BLaER1 (cell line): ENCODE results near the gene CCN6.
"Not testable (repeated sequence)": the region's sequence is repeated elsewhere in the genome, so short reads cannot be mapped to it uniquely, and the experiment has no call there.

Source experiments
- H3K27ac ChIP-seq: shearing (Covaris generic); formaldehyde crosslinking; 2 replicates; pipeline ENCODE4 v1.8.1; 2022
- H3K27me3 ChIP-seq: shearing (Covaris generic); formaldehyde crosslinking; 2 replicates; pipeline ENCODE4 v1.8.1; 2022
- H3K36me3 ChIP-seq: shearing (Covaris generic); formaldehyde crosslinking; 2 replicates; pipeline ENCODE4 v1.8.1; 2022
- H3K4me1 ChIP-seq: shearing (Covaris generic); formaldehyde crosslinking; 2 replicates; pipeline ENCODE4 v1.8.1; 2022
- H3K4me2 ChIP-seq: shearing (Covaris generic); formaldehyde crosslinking; 2 replicates; pipeline ENCODE4 v1.8.1; 2022
- H3K4me3 ChIP-seq: shearing (Covaris generic); formaldehyde crosslinking; 2 replicates; pipeline ENCODE4 v1.8.1; 2022
- H3K9ac ChIP-seq: shearing (Covaris generic); formaldehyde crosslinking; 2 replicates; pipeline ENCODE4 v1.8.1; 2022
- H3K9me3 ChIP-seq: shearing (Covaris generic); formaldehyde crosslinking; 2 replicates; pipeline ENCODE4 v1.8.1; 2022
- H4K20me1 ChIP-seq: shearing (Covaris generic); formaldehyde crosslinking; 2 replicates; pipeline ENCODE4 v1.8.1; 2022
- Cebpa-rat ChIP-seq: shearing (Covaris generic); IDR thresholded peaks from 2 replicates; pipeline ENCODE4 v1.8.1; 2022

The CCN6 gene

DNA sequence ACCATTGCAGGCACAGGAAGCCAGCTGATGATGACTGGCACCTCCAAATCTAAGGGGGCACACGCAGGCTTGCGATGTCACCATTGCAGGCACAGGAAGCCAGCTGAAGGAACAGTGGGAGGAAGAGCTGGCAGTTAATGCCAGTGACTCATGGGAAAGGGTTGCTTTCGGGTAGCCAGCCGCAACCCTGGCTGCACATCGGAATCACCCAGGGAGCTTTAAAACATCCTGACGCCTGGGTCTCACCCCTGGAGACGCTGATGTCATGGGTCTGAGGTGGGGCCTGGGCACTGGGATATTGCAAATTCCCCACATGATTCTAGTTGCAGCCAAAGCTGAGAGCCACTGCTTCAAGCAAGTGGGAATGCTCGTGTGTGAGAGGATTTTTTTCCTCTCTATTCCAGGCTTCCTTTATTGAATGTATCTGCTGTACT lies 16.1 kb upstream of the CCN6 start:
- H3K4me1 ChIP-seq: no peaks in the 10 kb centered on the region; the same call in 1 of the 2 replicates
- no peak overlapping the region for H3K4me2 ChIP-seq
- no peak overlapping the region for H3K27ac ChIP-seq
- TF ChIP-seq Cebpa-rat: no peak
- no peaks in the 10 kb centered on the region for H3K9me3 ChIP-seq
- H3K9ac ChIP-seq: no peak overlapping the region
- no peaks in the 10 kb centered on the region for H4K20me1 ChIP-seq
- no peaks in the 10 kb centered on the region for H3K27me3 ChIP-seq
- H3K36me3 ChIP-seq: no peaks in the 10 kb centered on the region
- no peak overlapping the region for H3K4me3 ChIP-seq

DNA sequence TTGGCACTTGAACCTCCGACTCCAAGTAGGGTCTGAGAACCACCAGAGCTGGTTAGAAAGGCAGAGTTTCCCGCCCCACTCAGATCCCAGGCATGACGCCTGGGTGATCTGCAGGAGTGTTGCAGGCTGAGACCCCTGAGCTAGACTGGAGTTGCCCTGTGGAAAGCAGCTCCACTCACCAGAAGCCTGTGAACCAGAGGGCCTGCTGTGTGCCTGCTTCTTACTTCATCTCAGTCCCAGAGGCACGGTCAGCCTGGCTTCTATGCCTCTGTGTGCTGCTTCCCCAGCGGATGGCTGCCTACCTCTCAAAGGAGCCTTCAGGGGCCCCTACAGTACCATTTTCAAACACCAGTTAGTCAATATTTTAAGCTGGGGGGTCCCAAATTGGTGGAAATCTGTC lies 15.6 kb upstream of the CCN6 start:
- Histone ChIP-seq H3K36me3 (no peaks in the 10 kb centered on the region), H3K27ac (no peak overlapping the region), H3K4me1 (no peaks in the 10 kb centered on the region; the same call in 1 of the 2 replicates), H4K20me1 (no peaks in the 10 kb centered on the region), H3K4me2 (no peak overlapping the region), H3K9me3 (no peaks in the 10 kb centered on the region), H3K4me3 (no peak overlapping the region), H3K27me3 (no peaks in the 10 kb centered on the region), H3K9ac (no peak overlapping the region)
- TF ChIP-seq Cebpa-rat: no peak

DNA sequence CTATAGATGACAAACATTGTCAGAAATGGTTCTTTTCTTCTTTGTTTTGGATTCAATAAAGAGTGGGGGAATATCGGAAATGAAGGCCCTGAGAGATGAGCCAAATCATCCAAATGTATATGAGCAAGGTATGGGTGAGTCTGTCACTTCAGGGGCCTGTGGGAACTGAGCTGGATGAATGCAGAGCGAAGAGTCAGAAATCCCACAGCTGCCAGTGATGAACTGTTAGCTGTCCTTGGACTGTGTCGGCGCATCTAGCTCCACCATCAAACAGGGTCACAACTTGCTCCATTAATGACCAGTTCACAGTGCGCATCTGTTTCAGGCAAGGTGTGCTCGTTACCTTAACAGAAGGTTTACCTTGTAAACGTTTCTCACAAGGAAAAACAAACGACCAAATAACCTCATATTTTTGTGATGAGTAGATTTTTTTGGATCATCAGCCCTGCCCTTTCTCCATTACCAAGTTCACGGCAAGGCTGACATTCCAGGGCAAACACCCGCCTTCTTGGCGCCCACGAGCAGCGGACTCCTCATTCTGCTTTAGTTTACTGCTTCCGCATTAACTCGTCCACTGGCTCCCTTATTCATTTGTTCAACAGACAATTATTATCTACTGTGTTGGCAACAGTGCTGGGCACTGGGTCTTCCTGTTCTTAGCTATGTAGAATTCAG lies 15.0 kb upstream of the CCN6 start:
- H3K4me1 ChIP-seq: no peaks in the 10 kb centered on the region; the same call in 1 of the 2 replicates
- H3K4me2 ChIP-seq: no peak overlapping the region
- H3K36me3 ChIP-seq: no peaks in the 10 kb centered on the region
- no peak for TF ChIP-seq Cebpa-rat
- H3K9me3 ChIP-seq: no peaks in the 10 kb centered on the region
- H3K27me3 ChIP-seq: no peaks in the 10 kb centered on the region
- no peak overlapping the region for H3K9ac ChIP-seq
- no peak overlapping the region for H3K4me3 ChIP-seq
- no peak overlapping the region for H3K27ac ChIP-seq
- H4K20me1 ChIP-seq: no peaks in the 10 kb centered on the region

DNA sequence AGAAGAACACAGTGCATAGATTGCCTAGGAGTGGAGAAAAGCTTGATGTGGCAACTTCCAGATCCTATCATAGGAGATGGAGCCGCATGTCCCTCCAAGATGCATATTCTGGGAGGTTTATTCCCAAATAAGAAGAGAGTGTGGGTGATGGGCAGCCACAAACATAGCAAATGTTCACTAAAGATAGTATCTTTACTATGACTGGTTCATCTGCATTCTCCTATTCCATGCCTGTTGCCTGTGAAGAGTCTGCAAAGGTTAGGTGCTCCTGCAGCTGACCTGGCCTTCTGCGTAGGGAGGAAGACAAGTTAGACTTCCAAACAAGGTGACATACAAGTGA lies 14.5 kb upstream of the CCN6 start:
- Histone ChIP-seq H3K27ac (no peak overlapping the region), H3K36me3 (no peaks in the 10 kb centered on the region), H3K9me3 (no peaks in the 10 kb centered on the region), H3K27me3 (no peaks in the 10 kb centered on the region), H4K20me1 (no peaks in the 10 kb centered on the region), H3K9ac (no peak overlapping the region), H3K4me1 (no peaks in the 10 kb centered on the region; the same call in 1 of the 2 replicates), H3K4me2 (no peak overlapping the region), H3K4me3 (no peak overlapping the region)
- TF ChIP-seq Cebpa-rat: no peak

DNA sequence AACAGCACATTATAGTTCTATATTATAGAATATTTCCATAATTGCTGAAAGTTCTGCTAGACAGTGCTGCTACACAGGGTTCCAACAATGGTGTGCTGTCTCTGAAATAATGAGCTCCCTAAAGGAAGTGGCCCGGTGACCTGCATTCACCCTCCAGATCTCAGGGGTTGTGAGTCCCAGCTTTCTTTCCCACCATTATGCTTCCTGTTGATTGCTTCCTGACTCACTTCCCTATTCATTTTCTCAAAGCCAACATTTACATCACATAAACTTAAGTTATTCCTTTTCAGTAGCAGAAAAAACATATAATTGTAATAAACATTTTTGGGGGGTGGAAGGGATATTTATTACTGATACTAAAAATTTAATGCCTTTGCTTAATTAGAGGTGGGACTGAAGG lies 12.9 kb upstream of the CCN6 start:
- H3K9me3 ChIP-seq: no peaks in the 10 kb centered on the region
- no peak overlapping the region for H3K4me2 ChIP-seq
- H3K27me3 ChIP-seq: no peaks in the 10 kb centered on the region
- H3K9ac ChIP-seq: no peak overlapping the region
- no peak overlapping the region for H3K27ac ChIP-seq
- no peak overlapping the region for H3K4me3 ChIP-seq
- no peak for TF ChIP-seq Cebpa-rat
- H3K36me3 ChIP-seq: no peaks in the 10 kb centered on the region
- H4K20me1 ChIP-seq: no peaks in the 10 kb centered on the region
- no peaks in the 10 kb centered on the region; the same call in 1 of the 2 replicates for H3K4me1 ChIP-seq

DNA sequence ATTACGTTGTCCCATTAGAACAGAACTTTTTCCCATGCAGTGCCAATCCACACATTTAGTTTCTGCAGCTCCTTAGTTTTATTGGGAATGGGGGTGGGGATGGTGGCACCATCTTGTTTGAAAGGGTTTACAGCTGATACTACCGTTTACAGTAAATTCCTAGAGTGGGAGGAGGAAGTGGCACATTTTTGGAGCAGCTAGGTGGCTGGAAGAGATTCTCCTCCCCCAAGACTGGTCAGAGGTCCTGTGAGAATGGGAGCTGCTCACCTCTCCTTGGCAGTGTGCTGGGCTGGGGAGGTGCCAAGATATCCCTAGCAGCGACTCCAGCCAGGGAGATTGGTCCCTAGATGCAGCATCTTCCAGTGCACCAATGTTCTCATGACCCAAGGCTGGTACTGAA lies 12.4 kb upstream of the CCN6 start:
- Histone ChIP-seq H3K27me3 (no peaks in the 10 kb centered on the region), H4K20me1 (no peaks in the 10 kb centered on the region), H3K9me3 (no peaks in the 10 kb centered on the region), H3K4me1 (no peaks in the 10 kb centered on the region; the same call in 1 of the 2 replicates), H3K4me2 (no peak overlapping the region), H3K9ac (no peak overlapping the region), H3K4me3 (no peak overlapping the region), H3K27ac (no peak overlapping the region), H3K36me3 (no peaks in the 10 kb centered on the region)
- no peak for TF ChIP-seq Cebpa-rat

DNA sequence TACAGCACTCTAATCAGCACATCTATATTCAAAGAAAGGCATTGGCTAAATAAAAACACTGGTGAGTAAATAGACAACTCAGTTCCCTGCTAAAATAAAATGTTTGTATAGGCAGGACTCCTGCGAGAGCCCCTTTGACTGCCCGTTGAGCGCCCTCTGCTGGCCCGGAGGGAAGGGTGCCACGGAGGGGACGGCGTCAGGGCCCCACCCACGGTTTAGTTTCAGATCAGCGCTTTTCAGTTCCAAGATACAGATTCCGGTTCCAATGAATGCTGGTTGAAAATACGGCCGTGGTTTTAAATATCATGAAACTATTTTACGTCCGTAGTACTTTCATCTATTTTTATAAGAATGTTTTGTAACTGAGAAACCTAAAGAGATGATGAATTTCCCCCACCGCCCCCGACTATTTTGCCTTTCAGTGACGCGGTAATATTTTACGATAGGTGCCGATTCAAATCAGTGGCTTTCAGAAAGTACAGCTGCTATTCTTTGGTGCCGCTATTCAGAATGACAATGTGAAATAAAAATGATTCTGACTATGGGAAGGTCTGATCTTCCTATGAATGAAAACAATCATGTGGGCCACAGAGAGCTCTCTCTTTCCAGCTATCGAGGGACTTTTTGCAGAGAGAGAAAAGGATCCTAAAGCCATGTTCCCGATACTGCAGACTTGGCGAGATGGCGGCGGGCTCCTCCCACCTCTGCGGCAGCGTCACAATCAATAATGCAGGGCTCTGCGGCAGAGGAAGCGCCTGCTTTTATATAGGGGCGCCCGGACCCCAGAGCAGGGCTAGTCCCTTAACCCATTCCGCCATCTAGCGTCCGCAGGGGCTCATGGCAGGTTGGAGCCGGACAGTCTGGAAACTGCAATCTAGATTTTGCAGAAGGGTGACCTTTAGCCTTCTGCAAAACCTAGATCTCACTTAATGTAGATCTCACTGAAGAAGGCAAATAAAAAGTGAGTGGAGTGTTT lies 10.6 kb upstream of the CCN6 start:
- no peaks in the 10 kb centered on the region; the same call in 1 of the 2 replicates for H3K4me1 ChIP-seq
- H4K20me1 ChIP-seq: no peaks in the 10 kb centered on the region
- H3K9me3 ChIP-seq: no peaks in the 10 kb centered on the region
- H3K27me3 ChIP-seq: no peaks in the 10 kb centered on the region
- H3K9ac ChIP-seq: peak overlapping the region; percentile 78
- peak overlapping the region; percentile 73 for H3K4me3 ChIP-seq
- H3K36me3 ChIP-seq: no peaks in the 10 kb centered on the region
- no peak for TF ChIP-seq Cebpa-rat
- peak overlapping the region; percentile 45; the same call in 1 of the 2 replicates for H3K27ac ChIP-seq
- H3K4me2 ChIP-seq: peak overlapping the region; percentile 80

DNA sequence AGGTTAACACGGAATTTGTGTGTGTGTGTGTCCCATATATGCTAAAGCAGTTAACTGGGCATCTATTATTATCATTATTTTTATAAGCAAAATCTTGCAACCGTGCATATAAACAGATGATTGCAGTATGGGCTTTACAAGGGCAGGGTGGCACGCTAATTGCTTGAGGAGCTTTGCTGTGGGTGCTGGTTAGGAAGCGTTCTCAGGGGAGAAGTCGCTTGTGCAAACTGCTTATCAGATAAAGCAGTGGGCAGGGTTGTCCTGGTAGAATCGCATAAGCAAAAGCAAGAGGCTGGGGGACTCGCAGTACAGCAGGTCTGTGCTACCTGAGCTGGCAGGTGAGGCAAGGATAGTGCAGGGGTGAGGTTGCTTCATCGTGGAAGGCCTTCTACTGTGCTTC lies 9.7 kb upstream of the CCN6 start:
- no peak overlapping the region for H3K27ac ChIP-seq
- H3K4me2 ChIP-seq: no peak overlapping the region
- no peak for TF ChIP-seq Cebpa-rat
- H3K4me1 ChIP-seq: no peaks in the 10 kb centered on the region; the same call in 1 of the 2 replicates
- no peaks in the 10 kb centered on the region for H4K20me1 ChIP-seq
- H3K4me3 ChIP-seq: no peak overlapping the region
- no peak overlapping the region for H3K9ac ChIP-seq
- no peaks in the 10 kb centered on the region for H3K27me3 ChIP-seq
- H3K36me3 ChIP-seq: no peaks in the 10 kb centered on the region
- no peaks in the 10 kb centered on the region for H3K9me3 ChIP-seq

DNA sequence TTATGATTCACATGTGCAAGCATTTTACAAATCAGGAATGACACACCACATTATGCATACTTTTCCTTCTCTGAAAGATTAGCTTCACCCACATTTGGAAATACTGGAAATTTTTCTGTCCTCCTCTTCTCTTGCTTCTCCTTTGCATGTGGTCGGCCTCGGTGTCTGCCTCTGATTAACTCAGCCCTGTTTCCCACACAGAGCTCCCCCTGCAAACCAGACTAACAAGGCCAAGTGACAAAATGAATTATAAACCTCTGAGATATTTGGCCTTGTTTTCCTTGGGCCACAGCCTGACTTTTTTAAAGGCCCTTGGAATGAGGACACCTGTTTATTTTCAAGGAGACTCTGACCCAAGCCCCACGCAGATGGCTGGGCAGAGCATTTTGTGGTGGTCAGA lies 9.0 kb upstream of the CCN6 start:
- H3K9ac ChIP-seq: no peak overlapping the region
- no peak overlapping the region for H3K4me3 ChIP-seq
- no peak for TF ChIP-seq Cebpa-rat
- H3K36me3 ChIP-seq: no peaks in the 10 kb centered on the region
- no peaks in the 10 kb centered on the region for H4K20me1 ChIP-seq
- H3K9me3 ChIP-seq: no peaks in the 10 kb centered on the region
- H3K4me1 ChIP-seq: no peaks in the 10 kb centered on the region; the same call in 1 of the 2 replicates
- no peak overlapping the region for H3K27ac ChIP-seq
- H3K27me3 ChIP-seq: no peaks in the 10 kb centered on the region
- H3K4me2 ChIP-seq: no peak overlapping the region

DNA sequence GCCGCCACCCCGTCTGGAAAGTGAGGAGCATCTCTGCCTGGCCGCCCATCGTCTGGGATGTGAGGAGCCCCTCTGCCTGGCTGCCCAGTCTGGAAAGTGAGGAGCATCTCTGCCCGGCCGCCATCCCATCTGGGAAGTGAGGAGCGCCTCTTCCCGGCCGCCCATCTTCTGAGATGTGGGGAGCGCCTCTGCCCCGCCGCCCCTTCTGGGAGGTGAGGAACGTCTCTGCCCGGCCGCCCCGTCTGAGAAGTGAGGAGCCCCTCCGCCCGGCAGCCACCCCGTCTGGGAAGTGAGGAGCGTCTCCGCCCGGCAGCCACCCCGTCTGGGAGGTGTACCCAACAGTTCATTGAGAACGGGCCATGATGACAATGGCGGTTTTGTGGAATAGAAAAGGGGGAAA lies 6.4 kb upstream of the CCN6 start:
- not testable (repeated sequence) for H3K27me3 ChIP-seq, H3K4me2 ChIP-seq, H4K20me1 ChIP-seq, H3K4me3 ChIP-seq, H3K9ac ChIP-seq, H3K9me3 ChIP-seq, H3K4me1 ChIP-seq, H3K27ac ChIP-seq, H3K36me3 ChIP-seq
